ENCODE results near the gene SS18L1. TPM values are rescaled to one million over a fixed set of nuclear protein-coding genes. Genes with fewer than 3 reads are reported as not detected.

The SS18L1 gene
- total RNA-seq, 1 experiment from 2014 or later: 34.7 TPM

GRCh38 chr20:62174021-62174804 is 30.6 kb downstream of the SS18L1 start:
- no peak for DNase-seq (ENCODE audit: low spot score)
- intact Hi-C loops (cut with micrococcal nuclease; ENCODE audit: unreplicated experiment): no loop called here
- TF ChIP-seq EZH2 (IDR thresholded peaks at IDR 0.05; ENCODE audit: borderline replicate concordance, low read depth, low read length, poor library complexity, severe bottlenecking): no peak
- no peak for TF ChIP-seq CTCF (conservative IDR thresholded peaks at IDR 0.05; ENCODE audit: low read depth, low read length)
- ChIA-PET POLR2A (ENCODE audit: low non-redundant PET) (no interaction called here), CTCF (no interaction called here)
- H3K27ac ChIP-seq (ENCODE audit: low read depth, low read length, poor library complexity, severe bottlenecking): no peak overlapping the region
- H3K4me1 ChIP-seq (ENCODE audit: insufficient read depth, low read length, poor library complexity, severe bottlenecking): no peaks in the 10 kb centered on the region
- no TSS peak for BruUV-seq (replicated peaks)
- H3K4me3 ChIP-seq (ENCODE audit: low read depth, low read length, poor library complexity, severe bottlenecking): no peak overlapping the region
- H3K9me3 ChIP-seq (ENCODE audit: low read depth, low read length, poor library complexity, severe bottlenecking): no peaks in the 10 kb centered on the region
- peaks cover 20% of the 10 kb centered on the region for H3K36me3 ChIP-seq (ENCODE audit: insufficient read depth, low read length, poor library complexity, severe bottlenecking)
- H3K27me3 ChIP-seq (replicated peaks; ENCODE audit: insufficient read depth, low read depth, low read length, poor library complexity): no peaks in the 10 kb centered on the region

- BruUV-seq (replicated peaks): no TSS peak
- Histone ChIP-seq H3K27me3 (replicated peaks; ENCODE audit: insufficient read depth, low read depth, low read length, poor library complexity) (no peaks in the 10 kb centered on the region), H3K27ac (ENCODE audit: low read depth, low read length, poor library complexity, severe bottlenecking) (no peak overlapping the region), H3K36me3 (ENCODE audit: insufficient read depth, low read length, poor library complexity, severe bottlenecking) (peaks cover 17% of the 10 kb centered on the region), H3K4me1 (ENCODE audit: insufficient read depth, low read length, poor library complexity, severe bottlenecking) (no peaks in the 10 kb centered on the region), H3K9me3 (ENCODE audit: low read depth, low read length, poor library complexity, severe bottlenecking) (no peaks in the 10 kb centered on the region), H3K4me3 (ENCODE audit: low read depth, low read length, poor library complexity, severe bottlenecking) (no peak overlapping the region)
- POLR2A ChIA-PET (ENCODE audit: low non-redundant PET): no interaction called here
- no peak for DNase-seq (ENCODE audit: low spot score)
- intact Hi-C loops (cut with micrococcal nuclease; ENCODE audit: unreplicated experiment): no loop called here
- TF ChIP-seq CTCF (conservative IDR thresholded peaks at IDR 0.05; ENCODE audit: low read depth, low read length): no peak
- TF ChIP-seq EZH2 (IDR thresholded peaks at IDR 0.05; ENCODE audit: borderline replicate concordance, low read depth, low read length, poor library complexity, severe bottlenecking): no peak
- CTCF ChIA-PET: interaction anchor here (0.6 kb wide), 1 partner anchor 127 kb away, joined by 7 read pairs; no protein-coding TSS in a partner anchor
Measured at GRCh38 chr20:62174870-62175624, 31.5 kb downstream of the SS18L1 start.

- no TSS peak for BruUV-seq (replicated peaks)
- Histone ChIP-seq H3K4me1 (ENCODE audit: insufficient read depth, low read length, poor library complexity, severe bottlenecking) (no peaks in the 10 kb centered on the region), H3K9me3 (ENCODE audit: low read depth, low read length, poor library complexity, severe bottlenecking) (no peaks in the 10 kb centered on the region), H3K36me3 (ENCODE audit: insufficient read depth, low read length, poor library complexity, severe bottlenecking) (peaks cover 17% of the 10 kb centered on the region), H3K4me3 (ENCODE audit: low read depth, low read length, poor library complexity, severe bottlenecking) (no peak overlapping the region), H3K27ac (ENCODE audit: low read depth, low read length, poor library complexity, severe bottlenecking) (no peak overlapping the region), H3K27me3 (replicated peaks; ENCODE audit: insufficient read depth, low read depth, low read length, poor library complexity) (no peaks in the 10 kb centered on the region)
- DNase-seq (ENCODE audit: low spot score): no peak
- CTCF ChIA-PET: interaction anchor here (0.6 kb wide), 1 partner anchor 127 kb away, joined by 7 read pairs; no protein-coding TSS in a partner anchor
- POLR2A ChIA-PET (ENCODE audit: low non-redundant PET): no interaction called here
- TF ChIP-seq CTCF (conservative IDR thresholded peaks at IDR 0.05; ENCODE audit: low read depth, low read length) (no peak), EZH2 (IDR thresholded peaks at IDR 0.05; ENCODE audit: borderline replicate concordance, low read depth, low read length, poor library complexity, severe bottlenecking) (no peak)
- intact Hi-C loops (cut with micrococcal nuclease; ENCODE audit: unreplicated experiment): no loop called here
Measured at GRCh38 chr20:62175711-62176110, 32.1 kb downstream of the SS18L1 start.

Measured in A673 (cell line).